GM19193 (cell line): ENCODE measurements around the gene PBX3.

Source experiments
- POLR2A ChIP-seq: IDR thresholded peaks from 4 replicates; pipeline ENCODE4 v1.6.1; 2011; ENCODE audit not compliant: insufficient read depth, insufficient read length; ENCODE audit errors: extremely low read depth

The PBX3 gene

GRCh38 chr9:125785248-125785751 is 38.1 kb downstream of the PBX3 start:
- no peak for TF ChIP-seq POLR2A

- no peak for TF ChIP-seq POLR2A
These were observed 40.5 kb downstream of the PBX3 start for GRCh38 chr9:125787715-125788114.

- TF ChIP-seq POLR2A = no peak
These were observed 42.0 kb downstream of the PBX3 start for GRCh38 chr9:125789196-125789595.

GRCh38 chr9:125794708-125795107 is 47.5 kb downstream of the PBX3 start:
- no peak for TF ChIP-seq POLR2A

- TF ChIP-seq POLR2A = no peak
These were observed 48.9 kb downstream of the PBX3 start for GRCh38 chr9:125795970-125796596.

- TF ChIP-seq POLR2A = no peak
These were observed 50.8 kb downstream of the PBX3 start for GRCh38 chr9:125797930-125798329.

GRCh38 chr9:125803526-125803925 is 56.4 kb downstream of the PBX3 start:
- TF ChIP-seq POLR2A = no peak

GRCh38 chr9:125805057-125805456 is 57.9 kb downstream of the PBX3 start:
- no peak for TF ChIP-seq POLR2A

- no peak for TF ChIP-seq POLR2A
These were observed 58.4 kb downstream of the PBX3 start for GRCh38 chr9:125805586-125805985.

GRCh38 chr9:125807079-125807478 is 59.9 kb downstream of the PBX3 start:
- no peak for TF ChIP-seq POLR2A

- no peak for TF ChIP-seq POLR2A
These were observed 63.0 kb downstream of the PBX3 start for GRCh38 chr9:125810161-125810560.

GRCh38 chr9:125811002-125811401 is 63.8 kb downstream of the PBX3 start:
- TF ChIP-seq POLR2A = no peak

- no peak for TF ChIP-seq POLR2A
These were observed 65.2 kb downstream of the PBX3 start for GRCh38 chr9:125812403-125812802.

GRCh38 chr9:125815568-125815967 is 68.4 kb downstream of the PBX3 start:
- no peak for TF ChIP-seq POLR2A

- TF ChIP-seq POLR2A = no peak
These were observed 69.1 kb downstream of the PBX3 start for GRCh38 chr9:125816321-125816720.

GRCh38 chr9:125820100-125820804 is 73.1 kb downstream of the PBX3 start:
- no peak for TF ChIP-seq POLR2A

- no peak for TF ChIP-seq POLR2A
These were observed 73.9 kb downstream of the PBX3 start for GRCh38 chr9:125821078-125821477.

- no peak for TF ChIP-seq POLR2A
These were observed 75.0 kb downstream of the PBX3 start for GRCh38 chr9:125822160-125822559.
